Measurements from ENCODE around the gene KRTAP20-2.

The KRTAP20-2 gene

DNA sequence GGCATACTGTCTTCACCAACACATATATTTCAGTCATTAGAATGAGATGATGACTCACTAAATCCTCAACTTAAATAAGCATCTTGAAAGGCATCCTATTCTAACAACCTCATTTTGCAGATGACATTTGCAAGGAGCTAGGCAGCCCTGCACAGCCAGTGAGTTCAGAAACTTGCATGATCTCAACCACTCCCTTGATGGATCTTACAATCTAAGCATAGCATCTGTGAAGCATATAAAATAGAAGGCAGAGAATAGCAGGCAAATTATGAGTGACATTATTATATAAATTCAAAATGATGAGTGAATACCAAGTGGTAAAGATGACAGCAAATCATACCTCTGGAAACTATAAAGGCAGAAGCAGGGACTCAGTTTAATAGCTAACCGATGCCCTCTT, 39.3 kb downstream of the KRTAP20-2 start:
- DNase-seq (ENCODE audit: low read depth in 3 of 3) = no peak

DNA sequence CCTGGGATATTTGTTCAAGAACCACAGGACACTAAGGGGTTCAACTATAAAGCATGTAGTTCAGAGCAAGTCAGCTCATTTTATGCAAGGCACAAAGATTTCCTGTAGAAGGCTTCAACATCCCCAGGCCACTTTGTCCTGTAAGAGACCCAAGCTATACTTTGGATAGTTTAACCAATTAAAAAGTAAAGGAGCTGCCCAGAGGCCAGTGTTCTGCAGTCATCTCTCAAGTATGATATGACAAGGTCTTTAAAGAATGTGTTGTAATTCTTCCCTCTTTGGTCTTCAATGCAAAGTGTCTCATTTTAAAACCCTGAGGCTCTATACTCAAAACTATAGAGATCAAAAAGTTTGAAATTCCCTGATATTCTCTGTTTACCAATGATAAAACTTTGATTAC, 41.7 kb downstream of the KRTAP20-2 start:
- DNase-seq (ENCODE audit: low read depth in 3 of 3) = no peak

DNA sequence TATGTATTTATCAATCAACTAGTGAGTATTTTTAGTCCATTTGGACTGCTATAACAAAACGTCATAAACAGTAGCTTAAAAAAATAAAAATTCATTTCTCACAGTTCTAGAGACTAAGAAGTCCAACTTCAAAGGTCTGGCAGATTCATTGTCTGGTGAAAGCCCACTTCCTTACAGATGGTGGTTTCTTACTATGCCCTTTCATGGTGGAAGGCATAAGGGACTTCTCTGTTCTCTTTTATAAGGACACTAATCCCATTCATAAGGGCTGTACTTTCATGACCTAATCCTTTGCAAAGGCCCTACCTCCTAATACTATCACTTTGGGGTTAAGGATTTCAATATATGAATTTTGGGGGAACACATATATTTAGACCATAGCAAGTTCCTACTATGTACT, 45.6 kb downstream of the KRTAP20-2 start:
- DNase-seq (ENCODE audit: low read depth in 3 of 3) = no peak

DNA sequence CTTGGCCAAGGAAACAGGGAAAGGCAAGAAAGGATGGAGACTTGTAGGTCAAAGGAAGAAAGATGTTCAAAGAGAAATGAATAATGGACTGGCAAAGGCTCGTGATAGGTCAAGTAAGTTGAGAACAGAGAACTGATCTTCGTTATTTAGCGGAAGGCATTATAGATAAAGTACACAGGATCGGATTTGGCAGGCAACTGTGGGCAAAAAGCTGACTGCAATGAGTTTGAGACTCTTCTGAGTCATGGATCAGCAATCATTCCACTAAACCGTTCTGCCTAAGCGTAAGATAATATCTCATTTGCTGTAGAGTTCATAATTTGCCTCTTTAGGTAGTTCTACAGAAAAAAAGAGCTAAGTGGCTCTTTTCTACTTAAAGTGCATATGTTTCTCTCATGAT, 49.5 kb downstream of the KRTAP20-2 start:
- DNase-seq (ENCODE audit: low read depth in 3 of 3) = no peak

Data from stimulated activated CD4-positive, alpha-beta T cell treated with anti-CD3 and anti-CD28 coated beads, TNF-alpha, amount 100 ng/mL, for 4 hours (primary cell).